Glutamatergic neuron (in vitro differentiated cells): ENCODE results near the gene TMEM134. TPM values are rescaled to one million over a fixed set of nuclear protein-coding genes. Genes with fewer than 3 reads are reported as not detected.

ENCODE experiments used
- DNase-seq: peaks from one replicate; pipeline ENCODE4 v3.0.0; 2022
- H3K27ac Mint-ChIP-seq: one replicate; pipeline ENCODE4 v1.8.0; 2020; ENCODE audit warnings: mild to moderate bottlenecking, mixed read lengths, inconsistent platforms; ENCODE audit not compliant: unreplicated experiment
- H3K27me3 Mint-ChIP-seq: one replicate; pipeline ENCODE4 v1.8.0; 2020; ENCODE audit warnings: mild to moderate bottlenecking, moderate library complexity, mixed read lengths, inconsistent platforms; ENCODE audit not compliant: unreplicated experiment
- H3K36me3 Mint-ChIP-seq: one replicate; pipeline ENCODE4 v1.8.0; 2020; ENCODE audit warnings: mild to moderate bottlenecking, mixed read lengths, inconsistent platforms; ENCODE audit not compliant: unreplicated experiment
- H3K4me1 Mint-ChIP-seq: one replicate; pipeline ENCODE4 v1.8.0; 2020; ENCODE audit warnings: mild to moderate bottlenecking, low read depth, mixed read lengths, inconsistent platforms; ENCODE audit not compliant: unreplicated experiment
- H3K4me3 Mint-ChIP-seq: one replicate; pipeline ENCODE4 v1.8.0; 2020; ENCODE audit warnings: mild to moderate bottlenecking, mixed read lengths, inconsistent platforms; ENCODE audit not compliant: unreplicated experiment
- H3K9me3 Mint-ChIP-seq: one replicate; pipeline ENCODE4 v1.8.0; 2020; ENCODE audit warnings: mild to moderate bottlenecking, moderate library complexity, mixed read lengths, inconsistent platforms; ENCODE audit not compliant: unreplicated experiment
- CTCF ChIP-seq: fragments of 200-600 bp; sonication (generic); IDR thresholded peaks from one replicate; pipeline ENCODE4 v1.5.0; 2021; ENCODE audit not compliant: partially characterized antibody, unreplicated experiment
- total RNA-seq: library from RNA; stranded (reverse); fragmentation: NEBNext Ultra II Directional; extraction: Animal tissue kit (Norgen Biotek cat#: 25700); gene quantifications from one replicate; pipeline ENCODE4 v1.2.1, GENCODE V29; 2021; ENCODE audit not compliant: unreplicated experiment

Gene TMEM134
- total RNA-seq, 1 donor from 2014 or later = 41.9 TPM

- no peaks in the 10 kb centered on the region for H3K36me3 Mint-ChIP-seq
- peaks cover 7% of the 10 kb centered on the region for H3K4me1 Mint-ChIP-seq
- DNase-seq = peak; percentile 49
- H3K27ac Mint-ChIP-seq = peak overlapping the region; percentile 70
- peaks cover 19% of the 10 kb centered on the region for H3K27me3 Mint-ChIP-seq
- TF ChIP-seq CTCF = no peak
- H3K4me3 Mint-ChIP-seq = no peak overlapping the region
- H3K9me3 Mint-ChIP-seq = peaks cover 2% of the 10 kb centered on the region
These were observed 30.7 kb downstream of the TMEM134 start for GRCh38 chr11:67438158-67438902.

GRCh38 chr11:67437809-67438157, 31.3 kb downstream of the TMEM134 start:
- peaks cover 2% of the 10 kb centered on the region for H3K9me3 Mint-ChIP-seq
- H3K36me3 Mint-ChIP-seq = no peaks in the 10 kb centered on the region
- TF ChIP-seq CTCF = no peak
- H3K4me3 Mint-ChIP-seq = no peak overlapping the region
- H3K27me3 Mint-ChIP-seq = peaks cover 19% of the 10 kb centered on the region
- no peak for DNase-seq
- peak overlapping the region; percentile 70 for H3K27ac Mint-ChIP-seq
- peaks cover 7% of the 10 kb centered on the region for H3K4me1 Mint-ChIP-seq

- Mint-ChIP-seq H3K4me3 (no peak within 1 kb of the TSS), H3K4me1 (peaks cover 7% of the 10 kb centered on the region), H3K27me3 (peaks cover 17% of the 10 kb centered on the region), H3K36me3 (no peaks in the 10 kb centered on the region), H3K27ac (peak within 1 kb of the TSS; percentile 95), H3K9me3 (peaks cover 2% of the 10 kb centered on the region)
- no peak for DNase-seq
- no peak for TF ChIP-seq CTCF
These were observed 31.8 kb downstream of the TMEM134 start, which contains the start of gene PTPRCAP for GRCh38 chr11:67437082-67437808. TSS of gene PTPRCAP (minus strand) at chr11:67437682. CDS start at chr11:67437619, 63 bp downstream.

- peaks cover 12% of the 10 kb centered on the region for H3K27me3 Mint-ChIP-seq
- no peaks in the 10 kb centered on the region for H3K36me3 Mint-ChIP-seq
- TF ChIP-seq CTCF = no peak
- DNase-seq = peak; percentile 59
- peaks cover 3% of the 10 kb centered on the region for H3K9me3 Mint-ChIP-seq
- H3K4me1 Mint-ChIP-seq = peaks cover 7% of the 10 kb centered on the region
- H3K27ac Mint-ChIP-seq = peak overlapping the region; percentile 95
- H3K4me3 Mint-ChIP-seq = no peak overlapping the region
These were observed 32.5 kb downstream of the TMEM134 start for GRCh38 chr11:67436459-67437081.
